MM.1S (cell line): ENCODE results near the gene PAQR5.

Source experiments
- CTCF ChIP-seq: fragments of 300-600 bp; sonication (generic); IDR thresholded peaks from 2 replicates; pipeline ENCODE4 v1.5.1; 2016; ENCODE audit warnings: antibody characterized with exemption, low read length, mixed read lengths
- EZH2 ChIP-seq: fragments of 300-600 bp; sonication (generic); optimal IDR thresholded peaks from 2 replicates; pipeline ENCODE3; 2017; ENCODE audit warnings: low read depth, mild to moderate bottlenecking, antibody characterized with exemption, low read length, mixed read lengths
- EZH2phosphoT487 ChIP-seq: fragments of 300-600 bp; sonication (generic); IDR thresholded peaks from 2 replicates; pipeline ENCODE4 v1.6.1; 2018; ENCODE audit warnings: antibody characterized with exemption, low read length

- TF ChIP-seq CTCF (no peak), EZH2 (no peak), EZH2phosphoT487 (no peak)
These were observed 8.2 kb upstream of the PAQR5 start for GRCh38 chr15:69290346-69291164.
